SKM-1 (cell line): ENCODE data around the gene TBXAS1.
"Not testable (repeated sequence)": the region's sequence is repeated elsewhere in the genome, so short reads cannot be mapped to it uniquely, and the experiment has no call there.

Experiments
- DNase-seq: peaks from one replicate; lab custom pipeline; 2025; ENCODE audit not compliant: unreplicated experiment; lab: John Stamatoyannopoulos, UW

TBXAS1 gene

GRCh38 chr7:139886899-139887298 is 57.8 kb downstream of the TBXAS1 start:
- DNase-seq: no peak

GRCh38 chr7:139887992-139888481 is 59.0 kb downstream of the TBXAS1 start:
- DNase-seq: peak; percentile 54

GRCh38 chr7:139889186-139889871 is 60.3 kb downstream of the TBXAS1 start:
- DNase-seq: no peak

GRCh38 chr7:139893461-139893860 is 64.4 kb downstream of the TBXAS1 start:
- DNase-seq: no peak

- no peak for DNase-seq
Observed at GRCh38 chr7:139893999-139894398, 64.9 kb downstream of the TBXAS1 start.

GRCh38 chr7:139895141-139895829 is 66.2 kb downstream of the TBXAS1 start:
- no peak for DNase-seq

GRCh38 chr7:139896288-139896687 is 67.2 kb downstream of the TBXAS1 start:
- DNase-seq: no peak

- no peak for DNase-seq
Observed at GRCh38 chr7:139896831-139897230, 67.8 kb downstream of the TBXAS1 start.

GRCh38 chr7:139897422-139898090 is 68.5 kb downstream of the TBXAS1 start:
- no peak for DNase-seq

- DNase-seq: no peak
Observed at GRCh38 chr7:139898483-139898882, 69.4 kb downstream of the TBXAS1 start.

- no peak for DNase-seq
Observed at GRCh38 chr7:139899328-139899955, 70.4 kb downstream of the TBXAS1 start.

GRCh38 chr7:139900326-139900725 is 71.3 kb downstream of the TBXAS1 start:
- DNase-seq: no peak

- no peak for DNase-seq
Observed at GRCh38 chr7:139901056-139901795, 72.2 kb downstream of the TBXAS1 start.

- no peak for DNase-seq
Observed at GRCh38 chr7:139901901-139902300, 72.8 kb downstream of the TBXAS1 start.

- no peak for DNase-seq
Observed at GRCh38 chr7:139902436-139903102, 73.5 kb downstream of the TBXAS1 start.

- DNase-seq: not testable (repeated sequence)
Observed at GRCh38 chr7:139903103-139903477, 74.0 kb downstream of the TBXAS1 start.

- DNase-seq: no peak
Observed at GRCh38 chr7:139906879-139907278, 77.8 kb downstream of the TBXAS1 start.

GRCh38 chr7:139908792-139909191 is 79.7 kb downstream of the TBXAS1 start:
- DNase-seq: no peak

- DNase-seq: no peak
Observed at GRCh38 chr7:139909379-139910050, 80.5 kb downstream of the TBXAS1 start.
